Fibroblast of lung (primary cell): ENCODE measurements around the gene MYO1F. TPM values are rescaled to one million over a fixed set of nuclear protein-coding genes. Genes with fewer than 3 reads are reported as not detected.
"Not testable (repeated sequence)": the region's sequence is repeated elsewhere in the genome, so short reads cannot be mapped to it uniquely, and the experiment has no call there.

Experiments
- DNase-seq, 2 donors: peaks; one replicate each; pipeline versions ENCODE4 v3.0.0 to v3.0.0-alpha.2; 2010; ENCODE audit warnings: low read depth in 2 of 2
- H2AFZ ChIP-seq: 2 replicates; pipeline ENCODE4 v1.5.1; 2012; ENCODE audit warnings: low read length, control low read depth, inconsistent platforms
- H3K27ac ChIP-seq: 2 replicates; pipeline ENCODE4 v1.5.1; 2011; ENCODE audit warnings: low read length, control low read depth; ENCODE audit not compliant: insufficient read depth
- H3K27me3 ChIP-seq: 2 replicates; pipeline ENCODE4 v1.5.1; 2011; ENCODE audit warnings: mild to moderate bottlenecking, low read length; ENCODE audit not compliant: control insufficient read depth, insufficient read depth
- H3K36me3 ChIP-seq: 2 replicates; pipeline ENCODE4 v1.5.1; 2011; ENCODE audit warnings: low read length; ENCODE audit not compliant: control insufficient read depth, insufficient read depth
- H3K4me1 ChIP-seq: 2 replicates; pipeline ENCODE4 v1.5.1; 2011; ENCODE audit warnings: low read length; ENCODE audit not compliant: control insufficient read depth, insufficient read depth; ENCODE audit errors: extremely low read depth
- H3K4me2 ChIP-seq: 2 replicates; pipeline ENCODE4 v1.5.1; 2011; ENCODE audit warnings: low read length, control low read depth; ENCODE audit not compliant: insufficient read depth; ENCODE audit errors: extremely low read depth
- H3K4me3 ChIP-seq, 4 experiments: fragments of 200-600 bp in 1 of 4; sonication (generic) in 1 of 4; replicated peaks in 1 of 4; 2 replicates each; pipeline ENCODE4 v1.5.1; 2011 to 2016; ENCODE audit warnings: low read length in 4 of 4, low read depth in 3 of 4, mild to moderate bottlenecking in 3 of 4, control low read depth in 2 of 4, inconsistent platforms in 1 of 4, mixed read lengths in 1 of 4; ENCODE audit not compliant: insufficient read depth in 1 of 4; ENCODE audit errors: control extremely low read depth in 1 of 4
- H3K79me2 ChIP-seq: 2 replicates; pipeline ENCODE4 v1.5.1; 2012; ENCODE audit warnings: mild to moderate bottlenecking, low read length, inconsistent platforms; ENCODE audit not compliant: control insufficient read depth, insufficient read depth
- H3K9ac ChIP-seq: 2 replicates; pipeline ENCODE4 v1.5.1; 2011; ENCODE audit warnings: mild to moderate bottlenecking, low read length, control low read depth; ENCODE audit not compliant: insufficient read depth
- H3K9me3 ChIP-seq: 2 replicates; pipeline ENCODE4 v1.5.1; 2012; ENCODE audit warnings: low read depth, low read length; ENCODE audit not compliant: control insufficient read depth, insufficient read depth
- H4K20me1 ChIP-seq: 2 replicates; pipeline ENCODE4 v1.5.1; 2011; ENCODE audit warnings: low read length; ENCODE audit not compliant: control insufficient read depth, insufficient read depth; ENCODE audit errors: extremely low read depth
- CTCF ChIP-seq, 2 donors: IDR thresholded peaks in 1 of 2; conservative IDR thresholded peaks in 1 of 2; 1 replicate in 1 of 2; 2 replicates in 1 of 2; pipeline ENCODE4 v1.5.1; 2011 to 2012; ENCODE audit warnings: low read length in 2 of 2, control low read depth in 1 of 2, inconsistent platforms in 1 of 2, low read depth in 1 of 2, mild to moderate bottlenecking in 1 of 2
- EZH2 ChIP-seq: IDR thresholded peaks from 2 replicates; pipeline ENCODE4 v1.5.1; 2012; ENCODE audit warnings: low read length, control low read depth, mild to moderate bottlenecking; ENCODE audit errors: missing control alignments
- polyA plus RNA-seq, 2 donors: library from polyadenylated mRNA; depleted of rRNA in 1 of 2; stranded (reverse) in 1 of 2; unstranded in 1 of 2; fragments of >200 nt; gene quantifications; 2 replicates each; pipeline ENCODE4 v1.2.1, GENCODE V29; 2011 to 2012; ENCODE audit warnings: missing spikeins in 1 of 2
- total RNA-seq: library from RNA; depleted of rRNA; stranded (reverse); fragments of >200 nt; gene quantifications from 2 replicates; pipeline ENCODE4 v1.2.1, GENCODE V29; 2014

Gene MYO1F
- total and polyA plus RNA-seq, 2 donors (not counting 1 experiment from before 2014, with no cell fraction given), result 0.08 to 0.17 TPM

- TF ChIP-seq EZH2, result no peak
- no peak for TF ChIP-seq CTCF (conservative IDR thresholded peaks at IDR 0.05 in 1 of 2, IDR thresholded peaks at IDR 0.05 in 1 of 2; ENCODE audit: low read depth in 1 of 2, low read length in 2 of 2)
- Histone ChIP-seq H3K4me3 (no peak overlapping the region), H3K27ac (no peak overlapping the region), H3K9me3 (no peaks in the 10 kb centered on the region), H3K79me2 (no peaks in the 10 kb centered on the region), H3K4me1 (no peaks in the 10 kb centered on the region), H3K27me3 (no peaks in the 10 kb centered on the region), H3K9ac (no peak overlapping the region), H3K36me3 (no peaks in the 10 kb centered on the region), H4K20me1 (no peaks in the 10 kb centered on the region), H2AFZ (no peak overlapping the region), H3K4me2 (no peak overlapping the region)
- DNase-seq, result no peak
These were observed 18.9 kb downstream of the MYO1F start for GRCh38 chr19:8558325-8558724.

- H3K27me3 ChIP-seq, result no peaks in the 10 kb centered on the region
- DNase-seq, result no peak
- H3K36me3 ChIP-seq, result no peaks in the 10 kb centered on the region
- H3K27ac ChIP-seq, result no peak overlapping the region
- no peak overlapping the region for H3K4me3 ChIP-seq
- TF ChIP-seq EZH2 (no peak), CTCF (conservative IDR thresholded peaks at IDR 0.05 in 1 of 2, IDR thresholded peaks at IDR 0.05 in 1 of 2; ENCODE audit: low read depth in 1 of 2, low read length in 2 of 2) (no peak)
- H3K79me2 ChIP-seq, result no peaks in the 10 kb centered on the region
- H4K20me1 ChIP-seq, result no peaks in the 10 kb centered on the region
- H3K9me3 ChIP-seq, result no peaks in the 10 kb centered on the region
- H2AFZ ChIP-seq, result no peak overlapping the region
- H3K4me1 ChIP-seq, result no peaks in the 10 kb centered on the region
- H3K9ac ChIP-seq, result no peak overlapping the region
- H3K4me2 ChIP-seq, result no peak overlapping the region
These were observed 19.5 kb downstream of the MYO1F start for GRCh38 chr19:8557642-8558238.

GRCh38 chr19:8553729-8554128 is 23.5 kb downstream of the MYO1F start:
- not testable (repeated sequence) for H2AFZ ChIP-seq, H3K36me3 ChIP-seq, H3K4me3 ChIP-seq, H3K27me3 ChIP-seq, H3K4me1 ChIP-seq, H3K27ac ChIP-seq, H3K4me2 ChIP-seq, DNase-seq, H3K9ac ChIP-seq, H4K20me1 ChIP-seq, H3K9me3 ChIP-seq, H3K79me2 ChIP-seq
